Head of caudate nucleus (tissue), 42 donors: ENCODE results near the gene NRIP1.

ENCODE experiments used
- DNase-seq, 42 donors: peaks; one replicate each; pipeline versions ENCODE4 v3.0.0 to v3.0.0-alpha.2; 2020 to 2021; ENCODE audit warnings: mixed read lengths in 7 of 42
- intact Hi-C: fragments of 100-400 bp; cut with DNase I; formaldehyde crosslinking; loops from one replicate; pipeline ENCODE4 v1.15.0; 2022

The NRIP1 gene

DNA sequence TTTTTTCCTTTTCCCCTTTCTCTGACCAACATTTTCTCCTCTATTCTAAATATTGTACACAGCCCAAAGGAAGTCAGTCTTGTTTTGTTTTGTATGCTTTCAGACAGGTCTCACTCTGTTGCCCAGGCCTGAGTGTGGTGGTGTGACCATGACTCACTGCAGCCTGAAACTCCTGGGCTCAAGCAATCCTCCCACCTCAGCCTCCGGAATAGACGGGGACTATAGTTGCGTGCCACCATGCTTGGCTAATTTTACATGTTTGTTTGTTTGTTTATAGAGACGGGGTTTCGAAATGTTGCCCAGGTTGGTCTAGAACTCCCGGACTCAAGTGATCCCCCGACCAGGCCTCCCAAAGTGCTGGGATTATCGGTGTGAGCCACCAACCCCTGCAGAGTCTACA is 72.8 kb downstream of the NRIP1 start:
- intact Hi-C loops: no loop called here
- no peak for DNase-seq

DNA sequence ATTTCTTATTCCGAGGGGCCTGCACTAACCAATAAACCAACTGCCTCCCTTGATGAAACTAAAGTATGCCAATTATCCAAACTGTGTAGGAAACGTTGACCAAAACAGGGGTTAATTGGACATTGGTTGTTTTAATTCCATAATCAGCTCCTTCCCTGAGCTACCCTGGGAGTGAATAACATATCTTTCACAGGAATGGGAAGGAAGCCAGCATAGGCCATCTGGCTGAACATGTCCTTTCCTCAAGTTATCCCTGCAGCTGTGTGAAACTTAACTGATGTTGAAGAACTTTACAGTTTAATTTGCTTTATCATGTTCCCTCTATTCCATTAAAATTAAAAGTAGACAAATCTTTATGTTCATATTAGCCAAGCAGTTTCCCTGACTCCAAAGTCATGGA is 75.4 kb downstream of the NRIP1 start:
- intact Hi-C loops: no loop called here
- DNase-seq: no peak

DNA sequence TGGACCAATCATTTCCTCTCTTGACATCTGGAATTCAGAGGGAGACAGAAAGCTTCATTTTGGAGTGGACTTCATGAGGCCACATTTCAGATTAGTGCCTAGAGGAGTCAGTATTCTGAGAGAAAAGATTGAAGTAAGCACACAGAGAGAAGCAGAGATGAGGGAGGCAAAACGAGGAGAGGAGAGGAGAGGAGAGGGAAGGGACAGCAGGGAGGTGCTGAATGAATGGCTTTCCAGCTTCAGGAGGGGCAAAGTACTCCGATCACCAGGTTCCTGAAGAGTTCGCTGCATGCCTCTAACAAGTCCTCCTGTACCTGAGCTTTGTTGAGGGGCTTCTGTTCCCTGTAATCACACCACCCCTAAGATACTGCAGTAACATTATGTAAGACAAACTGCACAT is 76.0 kb downstream of the NRIP1 start:
- DNase-seq: no peak
- intact Hi-C loops: no loop called here

DNA sequence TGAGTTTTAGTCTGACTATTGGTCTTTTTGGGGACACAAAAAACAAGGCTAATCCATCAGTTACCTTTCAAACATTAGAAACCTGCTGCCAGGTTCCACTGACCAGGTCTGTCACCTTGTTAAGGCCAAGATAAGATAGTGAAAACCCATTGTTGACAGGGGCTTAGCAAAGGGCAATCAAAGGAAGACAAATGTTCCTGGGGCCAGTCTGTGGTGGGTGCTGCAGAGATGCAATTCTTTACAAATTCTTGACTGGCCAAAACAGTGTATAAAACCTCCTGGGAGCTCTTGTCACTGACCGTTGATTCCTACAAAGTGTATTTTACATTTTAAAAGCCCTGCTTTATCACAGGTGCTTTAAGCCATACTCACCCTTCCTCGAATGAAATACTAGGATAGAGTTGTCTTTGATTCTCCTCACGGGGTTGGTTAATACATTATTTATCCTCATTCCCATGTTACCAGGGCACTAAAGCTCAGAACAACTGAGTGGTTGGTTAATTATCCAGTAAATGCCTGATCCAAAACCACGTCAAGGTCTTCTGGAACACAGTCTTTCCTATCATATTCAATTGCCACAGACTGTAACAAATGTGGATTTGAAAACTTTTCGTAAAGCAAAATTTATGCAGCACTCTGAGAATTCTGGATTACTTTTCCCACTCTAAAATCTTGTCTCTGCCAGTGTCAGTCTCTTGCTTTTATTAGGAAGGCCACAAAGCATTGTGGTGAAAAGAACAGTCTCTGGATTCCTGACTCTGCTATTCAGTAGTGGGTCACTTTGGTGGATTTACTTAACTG is 77.2 kb downstream of the NRIP1 start:
- intact Hi-C loops: no loop called here
- DNase-seq: no peak

DNA sequence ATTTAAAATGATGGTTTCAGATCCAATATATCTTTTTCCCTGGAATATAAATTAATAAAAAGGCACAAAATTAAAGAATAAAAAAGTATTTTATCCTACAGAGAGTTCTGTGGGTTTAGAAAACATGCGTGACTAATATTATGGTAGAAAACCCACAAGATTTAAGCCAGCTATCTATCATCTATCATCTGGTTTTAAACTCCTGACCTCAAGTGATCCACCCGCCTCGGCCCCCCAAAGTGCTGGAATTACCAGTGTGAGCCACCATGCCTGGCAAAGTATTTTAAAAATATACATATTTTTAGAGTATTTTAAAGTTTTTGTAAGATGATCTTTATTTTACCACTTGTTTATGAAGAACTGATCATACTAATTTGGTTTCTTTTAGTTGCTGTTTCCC is 79.5 kb downstream of the NRIP1 start:
- no peak for DNase-seq
- intact Hi-C loops: no loop called here

DNA sequence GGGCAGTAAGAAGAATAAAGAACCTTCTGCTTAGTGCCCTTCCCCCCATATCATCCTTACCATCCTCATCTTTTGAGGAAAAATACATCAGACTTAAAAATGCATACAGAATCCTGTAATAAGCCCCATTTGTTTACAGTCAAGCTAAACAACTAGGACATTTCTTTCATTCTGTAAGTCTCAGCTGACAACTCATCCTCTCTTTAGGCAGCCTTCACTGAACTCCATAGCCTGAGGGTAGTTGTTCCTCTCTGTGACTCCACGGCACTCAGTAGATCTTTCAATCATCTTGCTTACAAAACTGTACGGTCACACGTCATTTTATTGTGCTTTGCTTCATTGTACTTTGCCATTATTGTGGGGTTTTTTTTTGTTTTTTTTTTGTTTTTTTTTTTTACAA is 82.5 kb downstream of the NRIP1 start:
- intact Hi-C loops: no loop called here
- DNase-seq: no peak

DNA sequence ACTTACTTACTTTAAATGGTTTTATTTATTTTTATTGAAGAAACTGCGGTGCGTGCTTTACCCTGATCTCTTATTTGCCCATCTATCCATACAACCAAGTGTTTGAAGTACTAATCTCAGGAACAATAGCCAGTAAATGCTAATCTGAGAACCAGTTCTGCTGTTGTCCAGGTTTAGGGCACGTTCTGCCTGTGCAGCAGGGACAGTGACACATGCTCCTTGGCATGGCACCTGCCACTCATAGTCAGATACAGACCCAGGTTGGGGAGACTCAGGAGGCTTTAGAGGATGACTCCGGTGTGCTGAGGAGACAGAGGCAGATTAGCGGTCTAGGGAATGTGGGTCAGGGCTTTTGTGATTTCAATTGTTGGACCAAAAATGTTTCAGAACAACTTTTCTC is 83.6 kb downstream of the NRIP1 start:
- intact Hi-C loops: no loop called here
- DNase-seq: no peak

DNA sequence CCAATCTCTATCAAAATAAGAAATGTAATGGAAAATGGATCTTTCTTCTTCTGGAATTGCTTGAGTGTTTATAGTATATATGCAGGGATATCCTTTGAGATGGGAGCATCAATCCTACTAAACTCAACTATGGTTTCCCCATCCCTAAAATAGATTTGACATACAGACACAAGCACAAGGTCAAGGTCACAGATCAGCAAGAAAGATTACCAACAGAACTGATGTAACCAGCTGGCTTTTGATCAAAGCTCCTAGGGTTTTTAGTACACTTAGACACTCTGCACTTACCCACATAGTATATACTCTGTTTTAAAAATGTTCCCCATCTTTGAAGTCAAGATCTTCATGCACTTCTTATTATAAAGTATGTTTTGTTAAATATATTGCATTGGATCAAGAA is 85.5 kb downstream of the NRIP1 start:
- intact Hi-C loops: no loop called here
- no peak for DNase-seq

DNA sequence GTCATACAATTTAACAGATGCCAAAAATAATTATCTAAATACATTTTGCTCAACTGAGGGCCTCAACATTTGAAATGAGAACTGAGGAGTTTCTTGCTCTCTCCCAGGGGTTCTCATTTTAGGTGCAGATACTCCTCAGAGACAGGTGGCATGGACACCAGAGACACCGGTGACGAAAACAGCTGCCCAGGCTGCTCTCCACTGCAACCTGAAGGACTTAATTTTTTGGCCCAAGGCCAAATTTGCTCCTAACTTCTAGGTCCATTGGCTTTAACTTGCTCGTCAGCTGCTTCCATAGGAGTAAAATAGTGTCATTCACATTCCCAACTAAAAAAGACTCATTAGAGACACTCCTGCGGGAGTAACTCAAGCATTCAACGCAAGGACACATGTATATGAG is 87.0 kb downstream of the NRIP1 start:
- intact Hi-C loops: no loop called here
- DNase-seq: no peak

DNA sequence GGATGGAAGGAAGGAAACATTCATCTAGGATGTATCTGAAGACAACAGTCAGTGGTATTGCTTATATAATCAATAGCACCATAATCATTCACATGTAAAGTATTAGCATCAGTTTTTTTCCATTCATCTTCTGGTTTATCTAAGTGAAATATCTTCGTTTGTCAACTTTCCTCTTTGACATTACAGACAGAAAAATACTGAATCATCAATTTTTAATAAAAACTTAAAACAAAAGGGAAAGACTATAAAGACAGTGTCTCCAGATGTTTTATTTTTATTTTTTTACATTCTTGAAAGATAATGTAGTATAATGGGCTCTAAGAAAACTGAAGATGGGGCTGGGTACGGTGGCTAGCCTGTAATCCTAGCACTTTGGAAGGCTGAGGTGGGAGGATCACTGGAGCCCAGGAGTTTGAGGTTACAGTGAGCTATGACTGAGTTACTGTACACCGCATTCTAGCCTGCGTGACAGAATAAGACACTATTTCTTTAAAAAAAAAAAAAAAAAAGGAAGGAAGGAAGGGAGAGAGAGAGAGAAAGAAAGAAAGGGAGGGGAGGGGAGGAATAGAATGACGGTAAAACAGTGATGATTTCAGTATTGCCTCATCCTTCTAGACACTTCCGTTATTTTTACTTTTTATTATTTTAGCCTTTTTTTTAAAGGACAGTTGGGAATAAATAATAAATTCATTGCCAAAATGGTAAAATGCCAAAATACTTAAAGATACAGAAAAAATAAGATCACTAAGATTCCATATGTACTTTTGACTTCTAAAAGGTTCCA is 89.5 kb downstream of the NRIP1 start:
- intact Hi-C loops: no loop called here
- DNase-seq: no peak

DNA sequence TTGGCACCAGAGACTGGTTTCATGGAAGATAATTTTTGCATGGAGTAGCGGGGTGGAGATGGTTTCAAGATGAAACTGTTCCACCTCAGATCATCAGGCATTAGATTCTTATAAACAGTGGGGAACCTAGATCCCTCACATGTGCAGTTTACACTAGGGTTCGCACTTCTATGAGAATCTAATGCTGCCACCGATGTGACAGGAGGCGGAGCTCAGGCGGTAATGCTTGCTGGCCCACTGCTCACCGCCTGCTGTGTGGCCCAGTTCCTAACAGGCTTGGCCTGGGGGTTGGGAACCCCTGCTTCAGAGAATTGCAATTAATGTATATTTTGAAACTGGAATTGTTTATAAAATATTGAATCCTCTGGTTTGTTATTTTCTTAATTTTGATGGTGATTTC is 92.1 kb downstream of the NRIP1 start:
- DNase-seq: no peak

DNA sequence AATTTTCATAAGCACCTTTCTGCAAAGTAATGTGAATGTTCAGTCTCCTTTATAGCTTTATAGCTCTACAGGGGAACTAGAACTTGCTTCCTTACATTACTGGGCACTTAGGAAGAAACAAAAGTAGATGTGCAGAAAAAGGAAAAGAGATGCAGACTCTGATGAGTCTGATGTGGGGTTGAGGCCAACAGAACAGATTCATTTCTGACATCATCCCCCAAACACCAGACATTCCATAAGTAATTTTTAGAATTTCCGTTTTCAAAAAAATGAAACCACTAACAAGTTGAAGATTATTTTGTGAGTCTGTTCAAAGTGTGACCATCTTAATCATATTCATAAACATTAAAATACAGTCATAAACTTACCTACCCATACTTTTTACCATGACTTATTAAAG is 96.0 kb downstream of the NRIP1 start:
- intact Hi-C loops: no loop called here

More for the DNA sequence above, 92.1 kb downstream of the NRIP1 start:
- intact Hi-C loops: no loop called here

DNA sequence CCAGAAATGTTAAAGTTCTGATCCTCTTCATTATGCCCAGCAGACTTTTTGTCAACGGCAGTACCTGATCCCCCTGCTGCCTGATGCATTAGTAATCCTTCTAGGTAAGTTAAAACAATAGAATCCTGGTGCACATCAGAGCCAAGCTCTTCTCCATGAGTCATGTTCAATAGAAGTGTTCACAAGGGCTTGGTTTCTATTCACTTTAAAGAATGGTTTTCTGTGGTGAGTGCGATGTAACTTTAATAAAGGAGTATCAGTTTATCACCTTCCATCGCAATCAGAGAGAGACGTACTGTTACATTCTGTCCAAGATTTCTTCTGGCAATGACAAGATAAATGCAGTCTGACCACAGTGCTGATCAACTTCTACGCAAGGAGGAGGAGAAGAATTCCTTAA is 96.8 kb downstream of the NRIP1 start:
- intact Hi-C loops: no loop called here
- no peak for DNase-seq

More for the DNA sequence above, 96.0 kb downstream of the NRIP1 start:
- no peak for DNase-seq

DNA sequence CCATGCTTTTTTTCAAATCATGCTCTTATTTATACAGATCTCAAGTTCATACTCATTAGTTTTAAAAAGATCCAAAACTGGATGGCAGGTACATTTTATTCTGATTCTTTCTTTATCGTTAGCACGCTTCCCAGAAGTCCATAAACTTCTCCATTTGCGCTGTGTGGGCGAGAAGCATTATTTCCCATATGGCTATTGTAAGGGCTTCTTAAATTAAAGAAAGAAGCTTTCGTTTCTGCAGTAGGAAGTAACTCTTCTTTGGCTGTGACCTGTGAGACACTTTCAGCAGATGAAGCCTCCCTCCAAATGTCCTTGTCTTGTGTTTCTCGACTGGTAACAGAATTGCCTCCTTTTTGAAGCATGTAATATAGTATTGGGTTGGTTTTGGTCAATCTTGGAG is 100.2 kb downstream of the NRIP1 start:
- DNase-seq: no peak
- intact Hi-C loops: no loop called here

DNA sequence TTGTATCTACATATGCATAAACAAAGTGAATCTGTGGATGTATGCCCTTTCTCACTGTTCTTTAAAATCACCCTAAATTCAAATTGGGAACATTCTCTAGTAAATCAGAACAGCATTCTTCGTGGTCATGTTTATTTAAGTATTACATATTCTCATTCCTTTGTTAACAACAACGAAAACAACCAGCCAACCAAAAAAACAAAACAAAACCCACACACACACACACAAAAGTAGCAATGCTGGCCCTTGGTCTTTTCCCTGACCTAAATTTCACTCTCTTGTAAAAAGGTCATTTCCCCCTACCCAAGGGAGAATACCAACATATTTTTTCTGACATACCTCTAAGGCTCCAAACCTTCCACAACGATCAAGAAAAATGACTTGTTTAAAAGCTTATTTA is 102.6 kb downstream of the NRIP1 start:
- intact Hi-C loops: no loop called here
- no peak for DNase-seq

DNA sequence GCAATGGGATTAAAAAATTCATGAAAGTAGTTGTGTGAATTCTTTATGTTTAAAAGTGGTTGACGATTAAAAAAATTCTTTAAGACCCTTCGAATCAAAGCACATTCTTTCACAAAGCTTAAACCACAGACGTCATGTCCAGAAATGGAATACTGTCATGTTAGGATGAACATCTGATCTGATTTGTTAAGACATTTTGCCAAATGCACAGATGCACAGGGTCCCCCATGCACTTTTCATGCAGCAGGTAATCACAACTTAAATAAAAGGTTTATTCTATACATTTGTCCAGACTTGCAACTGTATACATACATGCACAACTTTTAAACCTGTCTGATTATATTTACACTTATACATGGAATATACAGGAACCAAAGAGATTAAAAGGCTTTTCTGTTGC is 103.3 kb downstream of the NRIP1 start:
- no peak for DNase-seq
- intact Hi-C loops: no loop called here

DNA sequence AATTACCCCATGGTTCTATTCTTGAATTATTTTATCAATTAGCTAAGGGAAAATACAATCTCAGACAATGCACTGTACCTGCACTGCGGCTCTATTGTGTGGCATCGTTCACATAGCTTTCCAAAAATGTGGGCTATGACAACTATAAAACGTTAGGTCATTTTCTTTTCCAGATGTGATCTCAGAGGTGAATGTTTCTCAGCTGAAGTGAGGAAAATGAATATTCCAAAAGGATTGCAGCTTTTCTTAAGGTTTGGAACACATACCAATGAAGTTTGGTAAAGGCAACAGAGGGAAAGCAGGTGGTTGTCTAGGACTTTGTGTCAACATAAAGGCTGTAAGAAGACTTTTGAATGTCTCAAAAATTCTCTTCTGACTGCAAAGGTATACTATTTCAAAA is 105.5 kb downstream of the NRIP1 start:
- intact Hi-C loops: no loop called here
- no peak for DNase-seq

DNA sequence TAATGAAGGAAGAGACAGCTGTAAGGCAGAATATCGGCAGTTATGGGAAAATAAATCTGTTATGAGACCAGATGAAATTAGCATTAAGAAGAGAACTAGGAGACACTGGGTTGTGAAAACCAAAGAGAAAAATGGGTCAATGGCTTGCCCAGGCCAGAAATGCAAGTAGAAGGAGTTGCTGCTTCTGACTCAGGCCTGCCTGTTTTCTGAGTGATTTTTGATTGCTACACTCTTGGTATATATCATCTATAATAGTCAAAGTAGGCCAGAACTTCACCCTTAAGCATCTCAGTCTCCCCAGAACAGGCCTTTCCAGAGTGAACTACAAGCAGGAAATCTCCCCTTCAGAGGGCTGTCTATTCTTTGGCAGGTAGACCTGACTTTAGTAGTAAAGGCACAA is 107.0 kb downstream of the NRIP1 start:
- intact Hi-C loops: no loop called here
- no peak for DNase-seq

DNA sequence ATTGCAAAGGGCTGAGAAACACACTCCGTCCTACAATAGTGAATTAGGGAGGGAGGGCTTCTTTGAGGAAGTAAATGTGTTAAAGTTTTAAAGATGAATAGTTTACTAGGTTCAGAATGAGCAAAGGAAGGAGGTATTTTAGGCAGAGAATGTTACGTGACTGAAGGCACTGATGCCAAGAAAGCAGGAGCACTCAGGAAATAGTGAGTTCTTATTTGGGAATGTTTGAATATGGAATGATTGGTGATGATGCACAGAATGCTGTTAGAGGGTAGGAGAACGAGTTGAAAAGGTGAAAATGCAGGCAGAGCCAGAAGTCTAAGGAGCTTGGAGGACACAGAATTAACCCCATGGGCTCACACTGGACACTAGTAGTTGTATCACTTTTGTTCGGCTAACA is 108.0 kb downstream of the NRIP1 start:
- intact Hi-C loops: no loop called here
- no peak for DNase-seq

DNA sequence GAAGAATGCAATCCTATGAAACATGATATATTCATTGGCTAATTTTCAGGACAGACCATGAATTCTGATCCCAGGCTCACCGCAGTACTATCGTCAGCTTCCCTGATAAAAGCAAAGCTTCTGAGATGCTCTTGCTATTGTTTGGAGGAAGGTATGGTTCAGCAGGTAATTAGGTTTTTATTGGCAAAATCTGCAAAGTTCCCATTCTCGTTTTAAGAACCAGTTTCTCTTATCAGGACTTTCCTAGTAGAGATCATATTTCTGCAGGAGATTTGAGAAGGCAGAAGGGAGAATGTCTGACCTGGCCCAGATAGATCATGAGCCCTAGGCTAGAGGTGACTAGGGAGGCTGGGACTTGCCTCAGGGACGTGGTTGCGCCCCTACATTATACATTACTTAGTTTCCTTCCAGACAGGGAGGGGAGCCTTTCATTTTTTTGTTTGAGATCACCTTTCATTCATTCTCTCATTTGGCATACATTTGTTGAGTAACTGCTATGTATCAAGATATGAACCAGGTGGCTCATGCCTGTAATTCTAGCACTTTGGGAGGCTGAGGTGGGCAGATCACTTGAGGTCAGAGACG is 108.8 kb downstream of the NRIP1 start:
- no peak for DNase-seq
- intact Hi-C loops: no loop called here

DNA sequence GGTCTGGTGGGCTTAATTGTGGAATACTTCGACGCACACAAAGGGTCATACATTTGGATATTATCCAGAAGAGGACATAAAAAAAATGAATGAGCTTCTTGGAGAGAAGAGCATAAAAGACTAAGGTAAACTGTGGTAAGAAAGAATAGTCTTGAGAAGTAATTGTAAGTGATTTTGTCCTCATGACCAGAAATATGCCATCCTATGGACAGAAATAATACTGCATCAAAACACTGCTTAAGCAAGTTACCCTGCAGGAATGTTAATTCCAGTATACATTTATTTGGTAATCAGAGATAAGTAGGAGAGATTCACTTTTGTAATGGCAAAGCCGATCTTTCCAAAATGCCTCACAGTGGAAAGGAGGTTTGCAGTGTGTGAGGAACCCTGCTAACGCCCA is 111.9 kb downstream of the NRIP1 start:
- no peak for DNase-seq
- intact Hi-C loops: no loop called here
